Stimulated activated CD8-positive, alpha-beta memory T cell treated with anti-CD3 and anti-CD28 coated beads, Interleukin-4, amount 100 ng/mL, for 48 hours (primary cell): ENCODE data around the gene SORCS3.
"Not testable (repeated sequence)": the region's sequence is repeated elsewhere in the genome, so short reads cannot be mapped to it uniquely, and the experiment has no call there.

Experiments
- DNase-seq: peaks from one replicate; pipeline ENCODE4 v3.0.0-alpha.2; 2020

SORCS3 gene

GRCh38 chr10:104694074-104694473 lies 53.0 kb downstream of the SORCS3 start:
- no peak for DNase-seq

DNA sequence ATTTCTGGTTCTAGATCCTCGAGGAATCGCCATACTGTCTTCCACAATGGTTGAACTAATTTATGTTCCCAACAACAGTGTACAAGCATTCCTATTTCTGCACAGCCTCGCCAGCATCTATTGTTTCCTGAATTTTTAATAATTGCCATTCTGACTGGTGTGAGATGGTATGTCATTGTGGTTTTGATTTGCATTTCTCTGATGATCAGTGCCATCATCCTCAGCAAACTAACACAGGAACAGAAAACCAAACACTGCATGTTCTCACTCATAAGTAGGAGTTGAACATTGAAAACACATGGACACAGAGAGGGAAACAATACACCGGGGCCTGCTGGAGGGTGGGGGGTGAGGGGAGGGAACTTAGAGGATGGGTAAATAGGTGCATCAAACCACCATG lies 62.2 kb downstream of the SORCS3 start:
- DNase-seq = not testable (repeated sequence)

GRCh38 chr10:104706886-104707285 lies 65.8 kb downstream of the SORCS3 start:
- DNase-seq = no peak

GRCh38 chr10:104707602-104708459 lies 66.7 kb downstream of the SORCS3 start:
- DNase-seq = no peak

- DNase-seq = no peak
Observed at GRCh38 chr10:104711302-104711721, 70.2 kb downstream of the SORCS3 start.

- DNase-seq = not testable (repeated sequence)
Observed at GRCh38 chr10:104730593-104730992, 89.5 kb downstream of the SORCS3 start.

GRCh38 chr10:104731192-104731591 lies 90.1 kb downstream of the SORCS3 start:
- no peak for DNase-seq

DNA sequence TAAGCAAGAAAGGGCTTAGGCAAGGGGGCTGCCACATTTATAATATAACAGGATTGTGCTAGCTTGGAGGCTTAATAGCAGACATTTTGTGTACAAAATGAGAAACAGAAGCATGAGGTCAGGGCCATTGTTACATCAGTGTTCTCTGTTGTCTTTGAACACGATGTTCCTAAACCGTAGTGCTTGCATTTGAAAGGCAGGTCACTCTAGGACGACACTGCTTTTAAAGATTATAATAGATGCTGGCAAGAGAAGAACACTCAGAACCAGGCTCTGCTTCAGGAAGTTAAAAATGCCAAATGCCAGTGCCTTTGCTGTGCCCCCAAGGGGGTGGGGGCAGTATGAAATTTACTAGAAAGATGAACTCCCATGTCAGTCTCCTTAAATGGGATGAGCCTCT lies 91.1 kb downstream of the SORCS3 start:
- no peak for DNase-seq

GRCh38 chr10:104734433-104734832 lies 93.3 kb downstream of the SORCS3 start:
- no peak for DNase-seq

- no peak for DNase-seq
Observed at GRCh38 chr10:104735036-104735756, 94.1 kb downstream of the SORCS3 start.

GRCh38 chr10:104735757-104736391 lies 94.8 kb downstream of the SORCS3 start:
- no peak for DNase-seq

GRCh38 chr10:104741127-104741526 lies 100.0 kb downstream of the SORCS3 start:
- DNase-seq = no peak

- DNase-seq = no peak
Observed at GRCh38 chr10:104744052-104744451, 103.0 kb downstream of the SORCS3 start.

DNA sequence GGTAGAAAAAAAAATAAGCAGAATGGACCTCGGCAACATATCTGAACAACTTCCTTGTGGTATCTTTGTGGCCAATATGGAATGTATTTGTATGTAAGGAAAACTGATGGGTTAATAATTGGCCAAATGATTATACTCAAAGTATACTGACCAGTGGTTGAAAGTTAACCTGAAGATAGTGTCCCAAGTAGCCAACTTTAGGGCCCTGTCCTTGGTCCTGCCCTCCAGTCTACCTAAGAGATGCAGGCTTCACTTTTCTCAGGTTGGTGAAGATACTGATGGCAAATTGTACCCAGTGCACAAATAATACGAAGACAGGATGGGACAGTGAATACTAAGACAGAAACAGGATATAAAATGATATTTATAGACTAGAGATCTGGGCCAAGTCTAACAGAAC lies 109.2 kb downstream of the SORCS3 start:
- DNase-seq = no peak

- DNase-seq = no peak
Observed at GRCh38 chr10:104762793-104763192, 121.7 kb downstream of the SORCS3 start.

GRCh38 chr10:104766341-104766740 lies 125.3 kb downstream of the SORCS3 start:
- DNase-seq = no peak

GRCh38 chr10:104767282-104767681 lies 126.2 kb downstream of the SORCS3 start:
- no peak for DNase-seq

DNA sequence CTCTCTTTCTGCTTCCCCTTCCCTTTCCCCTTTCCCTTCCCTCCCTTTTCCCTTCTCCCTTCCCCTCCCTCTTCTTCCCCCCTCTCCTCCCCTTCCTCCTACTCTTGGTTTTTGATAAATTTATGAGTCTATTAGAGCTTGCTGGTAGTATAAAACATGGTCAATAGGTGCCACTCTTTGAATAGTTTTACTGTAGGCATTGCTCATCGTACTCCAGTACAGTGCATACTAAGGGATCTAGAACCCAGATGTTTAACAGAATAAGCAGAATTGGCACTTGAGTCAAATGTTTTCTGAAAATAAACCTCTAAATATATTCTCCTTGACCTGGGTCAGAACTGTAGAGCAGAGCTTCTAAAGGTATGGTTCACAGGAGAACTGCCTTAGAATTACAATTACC lies 126.7 kb downstream of the SORCS3 start:
- DNase-seq = no peak

DNA sequence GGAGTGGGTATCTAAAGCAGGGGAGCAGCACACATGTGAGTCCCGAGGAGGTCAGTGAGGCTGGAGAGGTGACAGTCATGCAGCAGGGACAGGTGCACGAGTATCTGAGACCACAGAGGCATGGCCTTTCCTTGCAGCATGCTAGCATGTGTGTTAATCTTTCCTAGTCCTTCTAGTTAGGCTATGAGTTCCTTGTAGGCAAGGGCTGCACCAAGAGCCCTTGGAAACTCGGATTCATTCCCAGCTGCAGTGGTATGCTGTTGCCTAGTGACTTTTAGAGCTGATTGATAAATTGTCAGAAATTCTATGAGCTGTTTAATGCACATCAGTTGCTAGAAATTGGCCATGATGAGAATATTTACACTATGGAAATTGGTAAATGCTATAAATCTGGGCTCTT lies 132.0 kb downstream of the SORCS3 start:
- DNase-seq = no peak

GRCh38 chr10:104774234-104774633 lies 133.1 kb downstream of the SORCS3 start:
- DNase-seq = no peak

- DNase-seq = no peak
Observed at GRCh38 chr10:104777086-104777799, 136.2 kb downstream of the SORCS3 start.

DNA sequence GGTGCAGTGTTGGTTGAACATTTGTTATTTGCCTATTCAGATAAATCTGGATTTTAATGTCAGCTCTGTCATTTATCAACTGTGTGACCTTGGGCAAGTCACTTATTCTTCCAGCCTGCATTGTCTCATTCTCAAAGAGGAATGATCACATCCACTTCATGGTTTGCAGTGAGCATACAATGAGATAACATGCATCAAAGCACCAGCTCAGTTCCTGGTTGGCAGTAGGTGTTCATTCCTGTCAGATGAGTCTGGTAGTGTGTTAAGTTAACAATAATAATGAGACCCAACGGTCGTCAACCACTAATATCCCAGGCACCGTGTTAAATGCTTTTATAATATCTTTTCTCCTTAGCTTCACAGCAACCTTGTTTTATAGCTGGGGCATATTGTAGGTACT lies 137.3 kb downstream of the SORCS3 start:
- DNase-seq = no peak

- no peak for DNase-seq
Observed at GRCh38 chr10:104779701-104780100, 138.6 kb downstream of the SORCS3 start.
